ENCODE results near the gene SUMO4. TPM values are rescaled to one million over a fixed set of nuclear protein-coding genes. Genes with fewer than 3 reads are reported as not detected.

The SUMO4 gene
- polyA plus RNA-seq, 1 of the 3 experiments (the other 2 are of a cell fraction) = not detected

DNA sequence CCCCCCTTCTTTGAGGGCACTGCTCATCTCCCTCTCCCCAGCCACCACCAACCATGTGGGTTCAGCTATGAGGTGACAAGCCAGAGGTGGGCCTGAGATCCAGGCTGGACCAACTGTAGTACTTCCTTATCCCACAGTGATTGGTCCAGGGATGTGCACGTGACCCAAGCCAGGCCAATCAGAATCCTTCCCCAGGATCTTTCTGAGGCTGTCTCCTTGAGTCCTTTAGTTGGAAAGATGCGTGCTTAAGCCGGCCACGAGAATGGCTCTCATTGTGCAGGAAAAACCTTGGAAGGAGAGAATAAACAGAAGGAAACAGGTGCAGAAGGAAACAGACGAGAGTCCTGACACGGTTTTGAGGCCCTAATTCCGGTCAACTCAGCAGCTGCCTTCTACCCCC is 45.5 kb downstream of the SUMO4 start:
- ChIA-PET CTCF (no interaction called here), POLR2A (no interaction called here)
- TF ChIP-seq CHD2 (IDR thresholded peaks at IDR 0.05; ENCODE audit: low read length, partially characterized antibody) = no peak
- no peak for TF ChIP-seq RFX5 (IDR thresholded peaks at IDR 0.05; ENCODE audit: low read length)
- no peak for TF ChIP-seq NFIC (IDR thresholded peaks at IDR 0.05; ENCODE audit: borderline replicate concordance)
- no peak for TF ChIP-seq JUND (IDR thresholded peaks at IDR 0.05)
- TF ChIP-seq FOXJ3 (CRISPR knock-in tag; IDR thresholded peaks at IDR 0.05) = no peak
- no peak for TF ChIP-seq RAD21 (IDR thresholded peaks at IDR 0.05; ENCODE audit: low read length)
- TF ChIP-seq GABPA (IDR thresholded peaks at IDR 0.05; ENCODE audit: low read depth) = no peak
- TF ChIP-seq ELF1 (IDR thresholded peaks at IDR 0.05) = no peak
- TF ChIP-seq, protein P1, sequence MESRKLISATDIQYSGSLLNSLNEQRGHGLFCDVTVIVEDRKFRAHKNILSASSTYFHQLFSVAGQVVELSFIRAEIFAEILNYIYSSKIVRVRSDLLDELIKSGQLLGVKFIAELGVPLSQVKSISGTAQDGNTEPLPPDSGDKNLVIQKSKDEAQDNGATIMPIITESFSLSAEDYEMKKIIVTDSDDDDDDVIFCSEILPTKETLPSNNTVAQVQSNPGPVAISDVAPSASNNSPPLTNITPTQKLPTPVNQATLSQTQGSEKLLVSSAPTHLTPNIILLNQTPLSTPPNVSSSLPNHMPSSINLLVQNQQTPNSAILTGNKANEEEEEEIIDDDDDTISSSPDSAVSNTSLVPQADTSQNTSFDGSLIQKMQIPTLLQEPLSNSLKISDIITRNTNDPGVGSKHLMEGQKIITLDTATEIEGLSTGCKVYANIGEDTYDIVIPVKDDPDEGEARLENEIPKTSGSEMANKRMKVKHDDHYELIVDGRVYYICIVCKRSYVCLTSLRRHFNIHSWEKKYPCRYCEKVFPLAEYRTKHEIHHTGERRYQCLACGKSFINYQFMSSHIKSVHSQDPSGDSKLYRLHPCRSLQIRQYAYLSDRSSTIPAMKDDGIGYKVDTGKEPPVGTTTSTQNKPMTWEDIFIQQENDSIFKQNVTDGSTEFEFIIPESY (IDR thresholded peaks at IDR 0.05; ENCODE audit: borderline replicate concordance, low read depth) = no peak
- TF ChIP-seq, protein P2, sequence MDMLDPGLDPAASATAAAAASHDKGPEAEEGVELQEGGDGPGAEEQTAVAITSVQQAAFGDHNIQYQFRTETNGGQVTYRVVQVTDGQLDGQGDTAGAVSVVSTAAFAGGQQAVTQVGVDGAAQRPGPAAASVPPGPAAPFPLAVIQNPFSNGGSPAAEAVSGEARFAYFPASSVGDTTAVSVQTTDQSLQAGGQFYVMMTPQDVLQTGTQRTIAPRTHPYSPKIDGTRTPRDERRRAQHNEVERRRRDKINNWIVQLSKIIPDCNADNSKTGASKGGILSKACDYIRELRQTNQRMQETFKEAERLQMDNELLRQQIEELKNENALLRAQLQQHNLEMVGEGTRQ (IDR thresholded peaks at IDR 0.05; ENCODE audit: borderline replicate concordance, low read depth, low read length) = no peak
- TF ChIP-seq EP300 (IDR thresholded peaks at IDR 0.05; ENCODE audit: borderline replicate concordance in 1 of 2, low read depth in 1 of 2, low read length in 1 of 2) = no peak
- TF ChIP-seq RCOR1 (IDR thresholded peaks at IDR 0.05; ENCODE audit: low read length) = no peak
- TF ChIP-seq MEF2A (IDR thresholded peaks at IDR 0.05; ENCODE audit: borderline replicate concordance, low read depth) = no peak
- no peak for TF ChIP-seq YY1 (IDR thresholded peaks at IDR 0.05; ENCODE audit: low read depth)
- WGBS (ENCODE audit: low lambda C conversion rate) = 71% methylated on average over 7 of the region's 7 CpGs
- Histone ChIP-seq H3K9ac (no peak overlapping the region), H3K27ac (ENCODE audit: low read depth in 2 of 2, low read length in 1 of 2) (no peak overlapping the region), H3K9me3 (no peaks in the 10 kb centered on the region), H3K79me2 (ENCODE audit: insufficient read depth) (no peaks in the 10 kb centered on the region), H2AFZ (ENCODE audit: low read depth) (no peak overlapping the region), H3K4me3 (ENCODE audit: low read depth in 2 of 2, low read length in 1 of 2) (no peak overlapping the region), H4K20me1 (ENCODE audit: insufficient read depth) (no peaks in the 10 kb centered on the region), H3K27me3 (ENCODE audit: insufficient read depth) (no peaks in the 10 kb centered on the region), H3K4me2 (no peak overlapping the region), H3F3A (replicated peaks; ENCODE audit: insufficient read depth) (no peaks in the 10 kb centered on the region), H3K4me1 (ENCODE audit: control insufficient read depth in 1 of 2, insufficient read depth in 2 of 2, low read depth in 1 of 2, low read length in 1 of 2) (peaks cover 0 to under 1% of the 10 kb centered on the region in 2 experiments; a peak in 1 of 4 replicates), H3K9me2 (no peaks in the 10 kb centered on the region), H3K36me3 (replicated peaks in 1 of 2; ENCODE audit: control insufficient read depth in 1 of 2, insufficient read depth in 2 of 2, low read length in 1 of 2) (no peaks in the 10 kb centered on the region)
- no peak for DNase-seq

DNA sequence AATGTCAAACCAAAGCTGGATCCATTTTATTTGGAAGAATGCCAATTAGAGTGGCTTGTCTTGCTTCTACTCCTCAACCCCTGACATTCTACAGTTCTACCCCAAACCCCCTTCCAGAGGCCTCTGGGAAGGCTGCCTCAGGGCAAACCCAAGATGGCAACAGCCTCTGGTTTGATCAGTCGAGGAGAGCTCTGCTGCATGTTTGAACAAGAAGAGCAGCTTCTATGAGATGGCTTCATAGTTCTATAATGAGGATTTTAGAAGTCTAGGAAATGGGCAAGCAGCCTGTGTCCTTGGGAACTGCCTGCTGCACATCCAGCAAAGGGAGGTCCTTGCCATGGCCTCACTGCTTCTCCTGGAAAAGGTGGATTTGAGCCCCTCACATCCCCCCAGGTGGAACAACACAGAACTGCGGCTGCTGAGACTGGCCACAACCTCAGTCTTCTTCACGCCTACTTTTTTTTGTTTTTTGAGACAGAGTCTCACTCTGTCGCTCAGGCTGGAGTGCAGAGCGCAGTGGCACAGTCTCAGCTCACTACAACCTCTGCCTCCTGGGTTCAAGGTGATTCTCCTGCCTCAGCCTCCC is 46.8 kb downstream of the SUMO4 start:
- Histone ChIP-seq H3K4me1 (ENCODE audit: control insufficient read depth in 1 of 2, insufficient read depth in 2 of 2, low read depth in 1 of 2, low read length in 1 of 2) (peaks cover 0 to 5% of the 10 kb centered on the region in 2 experiments; a peak in 1 of 4 replicates), H3K36me3 (replicated peaks in 1 of 2; ENCODE audit: control insufficient read depth in 1 of 2, insufficient read depth in 2 of 2, low read length in 1 of 2) (no peaks in the 10 kb centered on the region), H3K9me2 (no peaks in the 10 kb centered on the region), H3K27me3 (ENCODE audit: insufficient read depth) (no peaks in the 10 kb centered on the region), H3K27ac (ENCODE audit: low read depth in 2 of 2, low read length in 1 of 2) (no peak overlapping the region), H3K4me3 (ENCODE audit: low read depth in 2 of 2, low read length in 1 of 2) (no peak overlapping the region), H3F3A (replicated peaks; ENCODE audit: insufficient read depth) (no peaks in the 10 kb centered on the region), H3K9me3 (no peaks in the 10 kb centered on the region), H2AFZ (ENCODE audit: low read depth) (no peak overlapping the region), H3K4me2 (no peak overlapping the region), H3K79me2 (ENCODE audit: insufficient read depth) (no peaks in the 10 kb centered on the region), H3K9ac (no peak overlapping the region), H4K20me1 (ENCODE audit: insufficient read depth) (no peaks in the 10 kb centered on the region)
- ChIA-PET CTCF (interaction anchor here (1.2 to 2.3 kb wide), 3 partner anchors 13 to 418 kb away, joined by 4 to 15 read pairs (median 4); no protein-coding TSS in a partner anchor), POLR2A (no interaction called here)
- 82% methylated on average over 5 of the region's 5 CpGs for WGBS (ENCODE audit: low lambda C conversion rate)
- TF ChIP-seq JUND (IDR thresholded peaks at IDR 0.05) (no peak), RFX5 (IDR thresholded peaks at IDR 0.05; ENCODE audit: low read length) (no peak), FOXJ3 (CRISPR knock-in tag; IDR thresholded peaks at IDR 0.05) (no peak), FOSL2 (IDR thresholded peaks at IDR 0.05; ENCODE audit: borderline replicate concordance, low read depth) (no peak), RAD21 (IDR thresholded peaks at IDR 0.05; ENCODE audit: low read length) (no peak), EZH2phosphoT487 (IDR thresholded peaks at IDR 0.05; ENCODE audit: borderline replicate concordance, low read depth) (no peak), CHD2 (IDR thresholded peaks at IDR 0.05; ENCODE audit: low read length, partially characterized antibody) (no peak), TCF12 (IDR thresholded peaks at IDR 0.05) (no peak), GATA2 (CRISPR knock-in tag; IDR thresholded peaks at IDR 0.05) (no peak), NRF1 (IDR thresholded peaks at IDR 0.05; ENCODE audit: low read depth, low read length) (no peak), SIN3A (IDR thresholded peaks at IDR 0.05; ENCODE audit: borderline replicate concordance, low read depth, low read length) (no peak), MEF2A (IDR thresholded peaks at IDR 0.05; ENCODE audit: borderline replicate concordance, low read depth) (no peak)
- TF ChIP-seq, protein P1 (IDR thresholded peaks at IDR 0.05; ENCODE audit: borderline replicate concordance, low read depth) = no peak
- TF ChIP-seq, protein P3, sequence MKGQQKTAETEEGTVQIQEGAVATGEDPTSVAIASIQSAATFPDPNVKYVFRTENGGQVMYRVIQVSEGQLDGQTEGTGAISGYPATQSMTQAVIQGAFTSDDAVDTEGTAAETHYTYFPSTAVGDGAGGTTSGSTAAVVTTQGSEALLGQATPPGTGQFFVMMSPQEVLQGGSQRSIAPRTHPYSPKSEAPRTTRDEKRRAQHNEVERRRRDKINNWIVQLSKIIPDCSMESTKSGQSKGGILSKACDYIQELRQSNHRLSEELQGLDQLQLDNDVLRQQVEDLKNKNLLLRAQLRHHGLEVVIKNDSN (IDR thresholded peaks at IDR 0.05; ENCODE audit: borderline replicate concordance, low read depth) = no peak
- DNase-seq = no peak
